Kidney capillary endothelial cell (primary cell): ENCODE data around the gene BET1.
"Not testable (repeated sequence)": the region's sequence is repeated elsewhere in the genome, so short reads cannot be mapped to it uniquely, and the experiment has no call there.

ENCODE experiments used
- DNase-seq: peaks from one replicate; pipeline ENCODE4 v3.0.0-alpha.2; 2018; ENCODE audit warnings: low spot score

BET1 gene

GRCh38 chr7:94004024-94004951 lies at the start of gene BET1:
Gene BET1, minus strand, starts transcription at chr7:94004355. Its CDS starts 139 bp downstream, at chr7:94004216.
- peak; percentile 90 for DNase-seq

- no peak for DNase-seq
Measured at GRCh38 chr7:94053532-94053931, 49.4 kb upstream of the BET1 start.

- no peak for DNase-seq
Measured at GRCh38 chr7:94052398-94053180, 48.4 kb upstream of the BET1 start.

GRCh38 chr7:94050046-94050445 lies 45.9 kb upstream of the BET1 start:
- DNase-seq = no peak

- no peak for DNase-seq
Measured at GRCh38 chr7:94049615-94050014, 45.5 kb upstream of the BET1 start.

GRCh38 chr7:94048755-94049154 lies 44.6 kb upstream of the BET1 start:
- DNase-seq = no peak

GRCh38 chr7:94047956-94048355 lies 43.8 kb upstream of the BET1 start:
- no peak for DNase-seq

GRCh38 chr7:94045581-94045980 lies 41.4 kb upstream of the BET1 start:
- DNase-seq = no peak

GRCh38 chr7:94044806-94045205 lies 40.7 kb upstream of the BET1 start:
- DNase-seq = no peak

GRCh38 chr7:94043299-94043698 lies 39.1 kb upstream of the BET1 start:
- DNase-seq = no peak

GRCh38 chr7:94042381-94042780 lies 38.2 kb upstream of the BET1 start:
- no peak for DNase-seq

GRCh38 chr7:94041529-94041928 lies 37.4 kb upstream of the BET1 start:
- no peak for DNase-seq

GRCh38 chr7:94040254-94040653 lies 36.1 kb upstream of the BET1 start:
- no peak for DNase-seq

GRCh38 chr7:94039368-94040035 lies 35.3 kb upstream of the BET1 start:
- DNase-seq = no peak

GRCh38 chr7:94031865-94032264 lies 27.7 kb upstream of the BET1 start:
- DNase-seq = no peak

GRCh38 chr7:94030634-94031033 lies 26.5 kb upstream of the BET1 start:
- DNase-seq = no peak

- DNase-seq = no peak
Measured at GRCh38 chr7:94029976-94030375, 25.8 kb upstream of the BET1 start.

- DNase-seq = no peak
Measured at GRCh38 chr7:94028768-94029167, 24.6 kb upstream of the BET1 start.

GRCh38 chr7:94026619-94027018 lies 22.5 kb upstream of the BET1 start:
- DNase-seq = not testable (repeated sequence)

GRCh38 chr7:94022550-94022949 lies 18.4 kb upstream of the BET1 start:
- DNase-seq = no peak

- DNase-seq = no peak
Measured at GRCh38 chr7:94016786-94017185, 12.6 kb upstream of the BET1 start.

GRCh38 chr7:94015538-94015937 lies 11.4 kb upstream of the BET1 start:
- no peak for DNase-seq

GRCh38 chr7:94012746-94013145 lies 8.6 kb upstream of the BET1 start:
- DNase-seq = no peak
